ENCODE measurements around the gene DTX3. TPM values are rescaled to one million over a fixed set of nuclear protein-coding genes. Genes with fewer than 3 reads are reported as not detected.

The DTX3 gene
- total and polyA plus RNA-seq, 4 donors = 1.1 to 3.2 (median 1.4) TPM

DNA sequence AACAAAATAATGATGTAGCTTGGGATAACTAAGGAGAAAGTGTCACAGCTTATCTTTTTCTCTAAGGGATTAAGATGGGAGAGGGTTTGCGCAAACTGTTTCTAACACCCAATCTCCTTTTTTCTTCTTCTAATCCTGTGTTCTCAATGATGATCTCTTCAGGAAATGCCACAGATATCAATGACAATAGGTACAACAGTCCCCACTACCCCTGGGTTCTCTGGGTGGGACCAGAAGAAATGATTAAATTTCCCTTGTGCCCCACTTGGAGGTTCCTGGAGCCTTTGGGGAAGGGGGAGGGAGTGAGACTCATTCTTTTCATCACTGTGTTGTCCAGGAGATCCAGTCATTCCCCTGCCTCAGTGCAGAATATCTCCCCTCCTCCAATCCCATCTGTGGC, 22.2 kb upstream of the DTX3 start:
- no peaks in the 10 kb centered on the region for H3K36me3 ChIP-seq (ENCODE audit: control insufficient read depth in 4 of 4, insufficient read depth in 3 of 4, low read depth in 1 of 4, low read length in 3 of 4)
- WGBS = 98% methylated on average over 1 of the region's 1 CpG
- TF ChIP-seq JUND (IDR thresholded peaks at IDR 0.05) (no peak), EGR1 (IDR thresholded peaks at IDR 0.05; ENCODE audit: low read depth in 2 of 2) (no peak), RXRA (IDR thresholded peaks at IDR 0.05) (no peak), TAF1 (conservative IDR thresholded peaks at IDR 0.05) (no peak), SP1 (IDR thresholded peaks at IDR 0.05) (no peak)
- TF ChIP-seq, protein P1, sequence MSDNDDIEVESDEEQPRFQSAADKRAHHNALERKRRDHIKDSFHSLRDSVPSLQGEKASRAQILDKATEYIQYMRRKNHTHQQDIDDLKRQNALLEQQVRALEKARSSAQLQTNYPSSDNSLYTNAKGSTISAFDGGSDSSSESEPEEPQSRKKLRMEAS (IDR thresholded peaks at IDR 0.05) = no peak
- H3K4me3 ChIP-seq (ENCODE audit: low read depth in 1 of 3, low read length in 3 of 3) = no peak overlapping the region
- no peak for DNase-seq (ENCODE audit: low spot score)
- H3K9ac ChIP-seq (ENCODE audit: low read depth in 1 of 2, low read length in 2 of 2) = no peak overlapping the region
- no peaks in the 10 kb centered on the region for H3K9me3 ChIP-seq (ENCODE audit: control insufficient read depth in 4 of 4, low read length in 3 of 4)
- no peak overlapping the region for H3K27ac ChIP-seq (ENCODE audit: low read depth in 1 of 2, low read length in 2 of 2)
- H3K4me1 ChIP-seq (ENCODE audit: control insufficient read depth in 4 of 4, insufficient read depth in 4 of 4, low read length in 3 of 4) = peaks cover 1 to 13% (median 9%) of the 10 kb centered on the region in 4 donors
- no peaks in the 10 kb centered on the region for H3K27me3 ChIP-seq (ENCODE audit: control insufficient read depth in 4 of 4, insufficient read depth in 4 of 4, low read length in 3 of 4)

DNA sequence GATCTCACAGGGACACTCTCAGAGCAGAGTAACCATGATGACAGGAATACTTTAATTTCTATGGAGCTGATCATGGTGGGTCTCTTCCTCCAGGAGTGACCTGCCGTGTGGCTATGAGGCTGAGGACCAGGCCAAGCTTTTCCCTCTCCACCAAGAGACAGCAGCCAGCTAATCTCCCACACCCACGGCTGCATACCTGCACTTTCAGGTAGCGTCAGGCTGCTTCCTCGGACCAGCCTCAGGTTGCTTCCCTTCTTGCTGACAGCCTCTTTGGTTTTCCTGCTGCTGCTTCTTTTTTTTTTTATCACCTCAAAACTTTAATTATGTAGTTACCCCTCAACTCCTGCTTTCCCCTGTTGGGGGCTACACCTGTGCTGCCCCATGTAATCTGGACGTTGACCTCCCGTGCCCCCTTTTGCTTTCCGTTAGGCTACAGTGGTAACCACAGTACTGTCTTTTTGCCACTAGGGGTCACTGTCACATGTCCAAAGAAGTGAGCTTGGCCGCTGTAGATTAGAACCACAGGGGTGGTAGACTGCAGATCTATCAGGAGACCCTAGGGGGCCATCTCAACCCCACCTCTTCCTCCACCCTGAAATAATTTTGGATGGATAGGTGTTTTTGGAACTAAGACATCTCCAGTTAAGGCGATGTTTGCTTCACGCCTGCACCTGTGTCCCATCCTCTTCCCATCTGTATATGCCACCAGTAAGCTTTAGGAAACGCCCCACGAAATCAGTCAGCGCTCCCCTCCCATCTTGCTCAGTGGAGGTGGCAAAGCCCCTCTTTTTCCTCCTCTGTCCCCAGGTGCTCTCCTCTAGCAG, 21.4 kb upstream of the DTX3 start:
- WGBS = 44% methylated on average over 13 of the region's 13 CpGs
- TF ChIP-seq NR2F2 (IDR thresholded peaks at IDR 0.05) (peak; percentile 52), HNF4A (conservative IDR thresholded peaks at IDR 0.05) (no peak), RAD21 (IDR thresholded peaks at IDR 0.05) (peak; percentile 95 to 97), RXRA (IDR thresholded peaks at IDR 0.05) (peak; percentile 16 to 67)
- TF ChIP-seq, protein P2, sequence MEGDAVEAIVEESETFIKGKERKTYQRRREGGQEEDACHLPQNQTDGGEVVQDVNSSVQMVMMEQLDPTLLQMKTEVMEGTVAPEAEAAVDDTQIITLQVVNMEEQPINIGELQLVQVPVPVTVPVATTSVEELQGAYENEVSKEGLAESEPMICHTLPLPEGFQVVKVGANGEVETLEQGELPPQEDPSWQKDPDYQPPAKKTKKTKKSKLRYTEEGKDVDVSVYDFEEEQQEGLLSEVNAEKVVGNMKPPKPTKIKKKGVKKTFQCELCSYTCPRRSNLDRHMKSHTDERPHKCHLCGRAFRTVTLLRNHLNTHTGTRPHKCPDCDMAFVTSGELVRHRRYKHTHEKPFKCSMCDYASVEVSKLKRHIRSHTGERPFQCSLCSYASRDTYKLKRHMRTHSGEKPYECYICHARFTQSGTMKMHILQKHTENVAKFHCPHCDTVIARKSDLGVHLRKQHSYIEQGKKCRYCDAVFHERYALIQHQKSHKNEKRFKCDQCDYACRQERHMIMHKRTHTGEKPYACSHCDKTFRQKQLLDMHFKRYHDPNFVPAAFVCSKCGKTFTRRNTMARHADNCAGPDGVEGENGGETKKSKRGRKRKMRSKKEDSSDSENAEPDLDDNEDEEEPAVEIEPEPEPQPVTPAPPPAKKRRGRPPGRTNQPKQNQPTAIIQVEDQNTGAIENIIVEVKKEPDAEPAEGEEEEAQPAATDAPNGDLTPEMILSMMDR (IDR thresholded peaks at IDR 0.05; ENCODE audit: low read depth, low read length, missing input control) = peak; percentile 93
- no peaks in the 10 kb centered on the region for H3K9me3 ChIP-seq (ENCODE audit: control insufficient read depth in 4 of 4, low read length in 3 of 4)

DNA sequence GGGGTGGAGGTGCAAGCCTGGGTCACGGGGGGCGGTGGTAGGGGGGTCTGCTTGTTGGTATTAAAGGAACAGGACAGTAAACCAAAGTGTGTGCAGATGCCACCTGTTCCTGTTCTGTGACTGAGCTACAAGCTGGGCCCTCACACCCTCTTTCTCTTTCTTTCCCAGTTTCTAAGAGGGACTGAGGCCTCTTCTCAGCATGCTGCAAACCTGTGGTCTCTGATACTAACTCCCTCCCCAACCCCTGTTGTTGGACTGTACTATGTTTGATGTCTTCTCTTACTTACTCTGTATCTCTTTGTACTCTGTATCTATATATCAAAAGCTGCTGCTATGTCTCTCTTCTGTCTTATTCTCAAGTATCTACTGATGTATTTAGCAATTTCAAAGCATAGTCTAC, 20.6 kb upstream of the DTX3 start:
- WGBS = 99% methylated on average over 2 of the region's 2 CpGs
- no peaks in the 10 kb centered on the region for H3K9me3 ChIP-seq (ENCODE audit: control insufficient read depth in 4 of 4, low read length in 3 of 4)
- DNase-seq (ENCODE audit: low spot score) = no peak
- no peak overlapping the region for H3K4me3 ChIP-seq (ENCODE audit: low read depth in 1 of 3, low read length in 3 of 3)
- no peaks in the 10 kb centered on the region for H3K36me3 ChIP-seq (ENCODE audit: control insufficient read depth in 4 of 4, insufficient read depth in 3 of 4, low read depth in 1 of 4, low read length in 3 of 4)
- H3K9ac ChIP-seq (ENCODE audit: low read depth in 1 of 2, low read length in 2 of 2) = no peak overlapping the region
- H3K27me3 ChIP-seq (ENCODE audit: control insufficient read depth in 4 of 4, insufficient read depth in 4 of 4, low read length in 3 of 4) = no peaks in the 10 kb centered on the region
- peaks cover 1 to 13% (median 9%) of the 10 kb centered on the region in 4 donors for H3K4me1 ChIP-seq (ENCODE audit: control insufficient read depth in 4 of 4, insufficient read depth in 4 of 4, low read length in 3 of 4)
- H3K27ac ChIP-seq (ENCODE audit: low read depth in 1 of 2, low read length in 2 of 2) = no peak overlapping the region
- TF ChIP-seq EGR1 (IDR thresholded peaks at IDR 0.05; ENCODE audit: low read depth in 2 of 2) (no peak), GABPA (IDR thresholded peaks at IDR 0.05 in 1 of 2, conservative IDR thresholded peaks at IDR 0.05 in 1 of 2) (no peak), NR2F2 (IDR thresholded peaks at IDR 0.05) (no peak), SP1 (IDR thresholded peaks at IDR 0.05) (no peak), FOXA2 (IDR thresholded peaks at IDR 0.05) (no peak), HNF4G (IDR thresholded peaks at IDR 0.05) (no peak), JUND (IDR thresholded peaks at IDR 0.05) (no peak), HNF4A (conservative IDR thresholded peaks at IDR 0.05) (no peak), YY1 (IDR thresholded peaks at IDR 0.05) (no peak)
- TF ChIP-seq, protein P3, sequence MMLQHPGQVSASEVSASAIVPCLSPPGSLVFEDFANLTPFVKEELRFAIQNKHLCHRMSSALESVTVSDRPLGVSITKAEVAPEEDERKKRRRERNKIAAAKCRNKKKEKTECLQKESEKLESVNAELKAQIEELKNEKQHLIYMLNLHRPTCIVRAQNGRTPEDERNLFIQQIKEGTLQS (IDR thresholded peaks at IDR 0.05) = no peak
- TF ChIP-seq, protein P1 (IDR thresholded peaks at IDR 0.05) = no peak
- TF ChIP-seq, protein P4, sequence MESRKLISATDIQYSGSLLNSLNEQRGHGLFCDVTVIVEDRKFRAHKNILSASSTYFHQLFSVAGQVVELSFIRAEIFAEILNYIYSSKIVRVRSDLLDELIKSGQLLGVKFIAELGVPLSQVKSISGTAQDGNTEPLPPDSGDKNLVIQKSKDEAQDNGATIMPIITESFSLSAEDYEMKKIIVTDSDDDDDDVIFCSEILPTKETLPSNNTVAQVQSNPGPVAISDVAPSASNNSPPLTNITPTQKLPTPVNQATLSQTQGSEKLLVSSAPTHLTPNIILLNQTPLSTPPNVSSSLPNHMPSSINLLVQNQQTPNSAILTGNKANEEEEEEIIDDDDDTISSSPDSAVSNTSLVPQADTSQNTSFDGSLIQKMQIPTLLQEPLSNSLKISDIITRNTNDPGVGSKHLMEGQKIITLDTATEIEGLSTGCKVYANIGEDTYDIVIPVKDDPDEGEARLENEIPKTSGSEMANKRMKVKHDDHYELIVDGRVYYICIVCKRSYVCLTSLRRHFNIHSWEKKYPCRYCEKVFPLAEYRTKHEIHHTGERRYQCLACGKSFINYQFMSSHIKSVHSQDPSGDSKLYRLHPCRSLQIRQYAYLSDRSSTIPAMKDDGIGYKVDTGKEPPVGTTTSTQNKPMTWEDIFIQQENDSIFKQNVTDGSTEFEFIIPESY (IDR thresholded peaks at IDR 0.05) = no peak
- TF ChIP-seq, protein P2 (IDR thresholded peaks at IDR 0.05; ENCODE audit: low read depth, low read length, missing input control) = no peak

More for the DNA sequence above, 21.4 kb upstream of the DTX3 start:
- no peaks in the 10 kb centered on the region for H3K27me3 ChIP-seq (ENCODE audit: control insufficient read depth in 4 of 4, insufficient read depth in 4 of 4, low read length in 3 of 4)
- no peak overlapping the region for H3K27ac ChIP-seq (ENCODE audit: low read depth in 1 of 2, low read length in 2 of 2)
- no peak overlapping the region for H3K9ac ChIP-seq (ENCODE audit: low read depth in 1 of 2, low read length in 2 of 2)
- H3K4me1 ChIP-seq (ENCODE audit: control insufficient read depth in 4 of 4, insufficient read depth in 4 of 4, low read length in 3 of 4) = peaks cover 1 to 13% (median 9%) of the 10 kb centered on the region in 4 donors
- H3K36me3 ChIP-seq (ENCODE audit: control insufficient read depth in 4 of 4, insufficient read depth in 3 of 4, low read depth in 1 of 4, low read length in 3 of 4) = no peaks in the 10 kb centered on the region
- DNase-seq (ENCODE audit: low spot score) = peak; percentile 59
- no peak overlapping the region for H3K4me3 ChIP-seq (ENCODE audit: low read depth in 1 of 3, low read length in 3 of 3)
